ENCODE results near the gene OR2AG1.
"Not testable (repeated sequence)": the region's sequence is repeated elsewhere in the genome, so short reads cannot be mapped to it uniquely, and the experiment has no call there.

The OR2AG1 gene

DNA sequence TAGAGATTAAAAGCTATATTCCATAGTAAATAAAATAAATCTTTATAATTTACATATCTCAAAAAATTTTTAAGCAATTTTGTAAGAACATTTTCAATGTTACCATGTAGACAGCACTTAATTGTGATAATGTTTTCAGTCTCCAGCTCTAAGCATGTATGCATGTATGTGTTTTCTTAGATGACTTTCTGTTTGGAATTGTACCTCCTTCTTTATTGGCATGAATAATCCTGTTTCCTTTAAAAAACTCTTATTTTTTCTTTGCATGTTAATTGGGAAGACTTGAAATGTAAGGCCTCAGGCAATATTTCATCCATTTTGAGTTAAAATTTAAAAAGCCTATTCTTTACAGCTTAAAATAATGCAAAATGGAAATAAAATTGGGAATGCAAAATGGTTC is 2.0 kb upstream of the OR2AG1 start:
- no peak for DNase-seq

GRCh38 chr11:6790546-6790945 is 7.7 kb downstream of the OR2AG1 start:
- DNase-seq, result no peak

DNA sequence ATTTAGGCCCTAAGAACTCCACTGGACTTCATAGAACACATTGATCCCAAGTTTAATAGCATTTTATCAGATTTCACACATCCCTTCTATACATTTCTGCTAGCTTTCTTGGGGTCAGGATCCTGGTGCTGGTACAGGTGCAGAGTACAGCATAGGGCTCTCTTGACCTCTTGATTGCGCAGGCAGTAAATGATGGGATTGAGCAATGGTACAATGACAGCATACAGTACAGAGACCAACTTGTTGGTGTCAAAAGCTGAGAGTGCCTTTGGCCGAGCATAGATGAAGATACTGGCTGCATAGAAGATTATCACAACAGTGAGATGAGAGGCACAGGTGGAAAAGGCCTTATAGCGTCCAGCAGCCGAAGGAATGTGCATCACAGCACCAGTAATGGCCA is 11.8 kb downstream of the OR2AG1 start:
- DNase-seq, result no peak

DNA sequence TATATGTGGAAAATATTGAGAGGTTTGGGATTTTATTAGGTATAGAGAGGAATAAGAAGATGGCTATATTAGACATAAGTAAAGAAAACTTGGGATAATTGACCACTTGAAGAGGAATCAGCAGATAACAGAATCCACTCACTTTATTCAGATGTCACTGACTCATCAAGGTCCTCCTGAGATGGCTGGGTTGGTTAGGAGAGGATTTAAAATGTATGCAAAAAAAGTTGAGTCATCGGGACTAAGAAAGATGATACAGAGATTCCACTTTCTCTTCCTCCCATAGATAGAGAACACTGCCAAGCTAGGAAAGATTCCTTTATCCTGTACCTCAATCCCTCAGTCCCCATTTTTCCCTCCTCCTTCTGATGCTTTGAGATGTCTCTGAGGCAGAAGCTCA is 16.6 kb downstream of the OR2AG1 start, which contains the start of gene OR6A2:
OR6A2 (minus strand) TSS at position 288 of the 400 bp plus-strand sequence. CDS start 3,981 bp downstream, outside the sequence.
- no peak for DNase-seq

DNA sequence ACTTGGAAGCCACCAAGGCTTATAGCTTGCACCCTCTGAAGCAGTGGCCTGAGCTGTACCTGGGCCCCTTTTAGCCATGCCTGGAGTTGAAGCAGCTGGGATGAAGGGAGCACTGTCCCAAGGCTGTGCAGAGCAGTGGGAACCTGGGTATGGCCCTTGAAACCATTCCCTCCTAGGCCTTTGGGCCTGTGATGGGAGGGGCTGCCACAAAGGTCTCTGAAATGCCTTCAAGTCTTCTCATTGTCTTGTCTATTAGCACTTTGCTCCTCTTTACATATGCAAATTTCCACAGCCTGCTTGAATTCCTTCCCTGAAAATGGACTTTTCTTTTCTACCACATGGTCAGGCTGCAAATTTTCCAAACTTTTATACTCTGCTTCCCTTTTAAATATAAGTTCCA is 18.3 kb downstream of the OR2AG1 start:
- not testable (repeated sequence) for DNase-seq

GRCh38 chr11:6812390-6813005 is 29.7 kb downstream of the OR2AG1 start:
- DNase-seq, result peak in 6 of 56 donors; percentile 1 to 18 (median 7)

- DNase-seq, result no peak
These were observed 30.8 kb downstream of the OR2AG1 start for GRCh38 chr11:6813656-6814055.

- no peak for DNase-seq
These were observed 34.9 kb downstream of the OR2AG1 start for GRCh38 chr11:6817694-6818093.

DNA sequence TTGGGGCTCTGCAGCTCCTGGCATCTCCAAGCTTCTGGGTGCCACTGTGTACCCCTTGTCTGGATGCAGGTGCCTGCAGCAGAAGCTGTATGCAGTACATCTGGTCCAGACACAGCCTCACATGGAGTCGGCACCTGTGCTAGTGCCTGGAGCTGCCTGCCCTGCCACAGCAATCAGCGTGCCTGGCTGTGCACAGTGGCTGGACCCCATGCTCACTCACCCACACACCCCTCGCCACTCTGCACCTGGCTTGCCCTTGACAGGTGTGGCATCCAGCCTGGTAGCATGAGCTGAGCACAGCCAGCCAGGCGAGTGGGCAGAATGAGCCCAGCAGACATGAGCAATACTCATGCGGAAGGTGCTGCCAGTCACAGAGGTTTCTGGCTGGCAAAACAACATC is 36.1 kb downstream of the OR2AG1 start:
- DNase-seq, result no peak

- DNase-seq, result no peak
These were observed 41.5 kb downstream of the OR2AG1 start for GRCh38 chr11:6824136-6824823.

- DNase-seq, result no peak
These were observed 42.5 kb downstream of the OR2AG1 start for GRCh38 chr11:6825231-6825744.

DNA sequence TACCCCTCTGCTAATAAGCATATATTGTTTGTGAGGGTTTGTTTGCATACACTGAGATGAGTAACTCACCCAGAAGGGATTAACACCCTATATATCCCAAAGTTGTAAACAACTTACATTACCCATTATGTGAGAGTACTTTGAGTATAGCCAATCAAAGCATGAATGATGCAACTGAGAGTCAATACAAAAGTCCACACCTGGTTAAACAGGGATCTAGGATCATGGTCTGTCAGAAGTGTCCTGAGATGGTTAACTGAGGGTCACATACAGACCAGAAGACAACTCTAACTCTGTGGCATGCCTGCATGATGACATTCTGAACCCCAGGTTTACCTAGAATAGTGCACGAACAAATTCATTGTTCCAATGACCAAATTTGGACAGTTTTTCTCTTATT is 45.3 kb downstream of the OR2AG1 start:
- DNase-seq, result no peak

- DNase-seq, result no peak
These were observed 50.5 kb downstream of the OR2AG1 start for GRCh38 chr11:6833356-6833755.

DNA sequence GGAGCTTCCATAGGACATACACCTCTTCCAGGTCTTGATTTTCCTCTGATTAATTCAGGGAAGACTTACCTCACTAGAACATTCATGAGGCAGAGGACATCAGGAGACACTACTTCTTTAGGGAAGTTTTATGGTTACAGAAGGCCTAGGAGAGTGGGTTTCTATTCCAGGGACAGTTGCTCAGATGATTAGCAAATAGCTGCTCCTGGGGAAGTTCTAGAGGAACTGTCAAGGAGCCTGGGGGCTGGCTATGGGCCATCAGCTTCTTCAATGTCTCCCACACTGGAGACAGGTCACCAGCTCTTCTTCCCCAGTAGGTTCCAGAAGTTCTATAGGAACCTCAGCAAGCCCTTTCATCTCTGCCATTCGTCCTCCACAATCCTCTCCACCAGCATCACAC is 51.2 kb downstream of the OR2AG1 start:
- DNase-seq, result no peak

Measured in nucleus accumbens (tissue), 56 donors.